Thoracic aorta (tissue), 2 donors: ENCODE data around the gene RAP1B. TPM values are rescaled to one million over a fixed set of nuclear protein-coding genes. Genes with fewer than 3 reads are reported as not detected.
A peak's percentile ranks its signal among the peaks of the same experiment; 100 is the strongest.

Source experiments
- ATAC-seq: fragments of 150-250 bp; one replicate; pipeline ENCODE4 v1.8.0; 2017; ENCODE audit warnings: low read depth; ENCODE audit not compliant: insufficient number of reproducible peaks, low FRiP score
- DNase-seq: peaks from one replicate; pipeline ENCODE4 v3.0.0-alpha.2; 2020; ENCODE audit warnings: low spot score
- H3K27ac ChIP-seq, 2 donors: fragments of 200-600 bp; sonication (generic); 1 replicate in 1 of 2; 2 replicates in 1 of 2; pipeline ENCODE4 v1.5.1; 2016; ENCODE audit warnings: mild to moderate bottlenecking in 2 of 2, moderate library complexity in 2 of 2
- H3K27me3 ChIP-seq: fragments of 200-600 bp; sonication (generic); replicated peaks from 2 replicates; pipeline ENCODE4 v1.6.0; 2016; ENCODE audit warnings: mild to moderate bottlenecking; ENCODE audit not compliant: insufficient read depth
- H3K36me3 ChIP-seq: fragments of 200-600 bp; sonication (generic); one replicate; pipeline ENCODE4 v1.5.1; 2016
- H3K4me1 ChIP-seq, 2 donors: fragments of 200-600 bp; sonication (generic); 1 replicate in 1 of 2; 2 replicates in 1 of 2; pipeline versions ENCODE4 v1.5.1 to v1.6.0; 2016; ENCODE audit warnings: low read depth in 2 of 2, mild to moderate bottlenecking in 1 of 2; ENCODE audit not compliant: control insufficient read depth in 1 of 2
- H3K4me3 ChIP-seq: fragments of 200-600 bp; sonication (generic); 2 replicates; pipeline ENCODE4 v1.5.1; 2016; ENCODE audit warnings: mild to moderate bottlenecking
- H3K9me3 ChIP-seq: fragments of 200-600 bp; sonication (generic); 2 replicates; pipeline ENCODE4 v1.5.1; 2016
- CTCF ChIP-seq: fragments of 200-600 bp; sonication (generic); IDR thresholded peaks from one replicate; pipeline ENCODE4 v1.5.1; 2019; ENCODE audit warnings: antibody characterized with exemption
- total RNA-seq, 2 donors: library from RNA; depleted of rRNA; stranded (reverse); fragments of >200 nt; gene quantifications; one replicate each; pipeline versions ENCODE4 v1.1.0 to v1.2.3, GENCODE V29; 2016

The RAP1B gene
- total RNA-seq, 2 donors from 2014 or later, result 120 to 245 TPM

GRCh38 chr12:68686595-68687521 lies 76.2 kb downstream of the RAP1B start, which contains the start of gene NUP107:
NUP107 (plus strand) TSS chr12:68686978; CDS start chr12:68687066, 88 bp downstream.
- DNase-seq (peak; percentile 98), ATAC-seq (peak; percentile 97)
- Histone ChIP-seq H3K27me3 (no peaks in the 10 kb centered on the region), H3K9me3 (no peaks in the 10 kb centered on the region), H3K27ac (peak within 1 kb of the TSS; percentile 80 to 87), H3K4me3 (peak within 1 kb of the TSS; percentile 99), H3K4me1 (peaks cover 11 to 14% of the 10 kb centered on the region in 2 donors), H3K36me3 (peaks cover 5% of the 10 kb centered on the region)
- TF ChIP-seq CTCF, result peak; percentile 25

GRCh38 chr12:68695454-68695853 lies 84.8 kb downstream of the RAP1B start:
- no peaks in the 10 kb centered on the region for H3K4me1 ChIP-seq
- H3K9me3 ChIP-seq, result no peaks in the 10 kb centered on the region
- H3K27ac ChIP-seq, result no peak overlapping the region
- TF ChIP-seq CTCF, result no peak
- DNase-seq (no peak), ATAC-seq (no peak)
- no peak overlapping the region for H3K4me3 ChIP-seq
- H3K36me3 ChIP-seq, result peaks cover 35% of the 10 kb centered on the region
- H3K27me3 ChIP-seq, result no peaks in the 10 kb centered on the region

- Histone ChIP-seq H3K27me3 (no peaks in the 10 kb centered on the region), H3K9me3 (no peaks in the 10 kb centered on the region), H3K36me3 (peaks cover 24% of the 10 kb centered on the region), H3K4me3 (no peak overlapping the region), H3K4me1 (no peaks in the 10 kb centered on the region), H3K27ac (no peak overlapping the region)
- DNase-seq, result no peak
- no peak for ATAC-seq
- no peak for TF ChIP-seq CTCF
Observed at GRCh38 chr12:68699486-68699885, 88.8 kb downstream of the RAP1B start.

Other genes with a start within 250 kb of the RAP1B start
- 10 to 100 TPM; 28.0 to 45.4 TPM for gene NUP107, start 76.1 kb downstream of the RAP1B start, total RNA-seq
- 10 to 100 TPM in 1 of 2 donors, under 1 TPM in 1; 0.95 to 14.1 TPM for gene SLC35E3, start 135.3 kb downstream of the RAP1B start, total RNA-seq
- gene MDM2, start 197.3 kb downstream of the RAP1B start, total RNA-seq, result 100 to 1,000 TPM in 1 of 2 donors, 10 to 100 TPM in 1; 62.0 to 101 TPM